Dermis microvascular lymphatic vessel endothelial cell (primary cell): ENCODE results near the gene LDLRAD1. TPM values are rescaled to one million over a fixed set of nuclear protein-coding genes. Genes with fewer than 3 reads are reported as not detected.

ENCODE experiments used
- total RNA-seq: library from RNA; depleted of rRNA; stranded (reverse); fragments of >200 nt; gene quantifications from 2 replicates; pipeline ENCODE4 v1.2.1, GENCODE V29; 2014

Gene LDLRAD1
- total RNA-seq, 1 donor from 2014 or later: not detected

Other genes starting within 250 kb of the LDLRAD1 start
- gene NDC1, start 179.9 kb downstream of the LDLRAD1 start, total RNA-seq: 13.7 and 23.1 TPM in 2 replicates
- 11.6 and 15.3 TPM in 2 replicates for gene YIPF1, start 128.4 kb downstream of the LDLRAD1 start, total RNA-seq
- gene DIO1, start 124.0 kb downstream of the LDLRAD1 start, total RNA-seq: not detected in 2 replicates
- 10.5 and 14.5 TPM in 2 replicates for gene IFT25, start 72.5 kb downstream of the LDLRAD1 start, total RNA-seq
- 18.2 and 24.1 TPM in 2 replicates for gene LRRC42, start 71.8 kb downstream of the LDLRAD1 start, total RNA-seq
- gene TMEM59, start 35.0 kb upstream of the LDLRAD1 start, total RNA-seq: 232 and 301 TPM in 2 replicates
- 2.0 and 2.1 TPM in 2 replicates for gene TCEANC2, start 35.4 kb upstream of the LDLRAD1 start, total RNA-seq
- gene CDCP2, start 134.8 kb upstream of the LDLRAD1 start, total RNA-seq: 0.13 and 0.38 TPM in 2 replicates
- gene CYB5RL, start 181.8 kb upstream of the LDLRAD1 start, total RNA-seq: 3.5 and 5.3 TPM in 2 replicates
- 48.5 and 56.4 TPM in 2 replicates for gene MRPL37, start 182.0 kb upstream of the LDLRAD1 start, total RNA-seq